WTC11 (cell line): ENCODE results near the gene SLC44A1. TPM values are rescaled to one million over a fixed set of nuclear protein-coding genes. Genes with fewer than 3 reads are reported as not detected.
A peak's percentile ranks its signal among the peaks of the same experiment; 100 is the strongest.

Experiments
- ATAC-seq: fragments of 200-7000 bp; cut with Tn5 transposase; 2 replicates; pipeline ENCODE4 v1.10.0; 2021; ENCODE audit warnings: mild to moderate bottlenecking, moderate library complexity
- CTCF ChIA-PET: fragments of 300-600 bp; sonication (Branson Sonifier 250); formaldehyde crosslinking; loops from one replicate; lab custom pipeline; 2021; ENCODE audit warnings: antibody characterized with exemption; lab: Charles Lee
- POLR2A ChIA-PET: fragments of 350-600 bp; sonication (Branson Sonifier 250); formaldehyde crosslinking; loops from one replicate; lab custom pipeline; 2021; ENCODE audit warnings: antibody characterized with exemption; lab: Charles Lee
- DNase-seq: peaks from one replicate; pipeline ENCODE4 v3.0.0; 2021; ENCODE audit warnings: low spot score
- H3K27ac Mint-ChIP-seq: 2 replicates; pipeline ENCODE4 v1.8.0; 2021; ENCODE audit warnings: mixed read lengths
- H3K27me3 Mint-ChIP-seq: 2 replicates; pipeline ENCODE4 v1.8.0; 2021; ENCODE audit warnings: low read depth, mild to moderate bottlenecking, moderate library complexity, mixed read lengths
- H3K36me3 Mint-ChIP-seq: 2 replicates; pipeline ENCODE4 v1.8.0; 2021; ENCODE audit warnings: mixed read lengths
- H3K4me1 Mint-ChIP-seq: 2 replicates; pipeline ENCODE4 v1.8.0; 2022; ENCODE audit warnings: mixed read lengths
- H3K4me3 Mint-ChIP-seq: 2 replicates; pipeline ENCODE4 v1.8.0; 2021; ENCODE audit warnings: mild to moderate bottlenecking, moderate library complexity, mixed read lengths
- H3K9me3 Mint-ChIP-seq: 2 replicates; pipeline ENCODE4 v1.8.0; 2021; ENCODE audit warnings: mixed read lengths
- ATF1 ChIP-seq: sonication (generic); formaldehyde crosslinking; IDR thresholded peaks from 2 replicates; pipeline ENCODE4 v1.8.1; 2023; ENCODE audit warnings: mild to moderate bottlenecking, moderate library complexity, missing genetic modification reagents
- CREM ChIP-seq: sonication (generic); formaldehyde crosslinking; IDR thresholded peaks from 2 replicates; pipeline ENCODE4 v1.8.1; 2022; ENCODE audit warnings: mild to moderate bottlenecking, missing genetic modification reagents, moderate library complexity
- EMX1 ChIP-seq: fragments of 250-450 bp; sonication (Bioruptor Pico); IDR thresholded peaks from 2 replicates; pipeline ENCODE4 v1.8.0; 2021; ENCODE audit warnings: mild to moderate bottlenecking
- ESRRA ChIP-seq: sonication (generic); formaldehyde crosslinking; IDR thresholded peaks from 2 replicates; pipeline ENCODE4 v1.8.1; 2022; ENCODE audit warnings: mild to moderate bottlenecking, missing genetic modification reagents, borderline replicate concordance
- FOXP1 ChIP-seq: sonication (generic); formaldehyde crosslinking; IDR thresholded peaks from 2 replicates; pipeline ENCODE4 v1.8.0; 2022; ENCODE audit warnings: missing genetic modification reagents, mild to moderate bottlenecking, moderate library complexity, borderline replicate concordance
- GTF2I ChIP-seq: fragments of 250-450 bp; sonication (Bioruptor Pico); conservative IDR thresholded peaks from 2 replicates; pipeline ENCODE4 v1.4.0; 2021; ENCODE audit warnings: mild to moderate bottlenecking
- JUN ChIP-seq: sonication (generic); formaldehyde crosslinking; IDR thresholded peaks from 2 replicates; pipeline ENCODE4 v1.8.0; 2023; ENCODE audit warnings: mild to moderate bottlenecking, missing genetic modification reagents
- NFATC4 ChIP-seq: fragments of 250-450 bp; sonication (Bioruptor Pico); IDR thresholded peaks from 2 replicates; pipeline ENCODE4 v1.9.0; 2021; ENCODE audit warnings: mild to moderate bottlenecking
- NFE2L1 ChIP-seq: sonication (generic); formaldehyde crosslinking; IDR thresholded peaks from 2 replicates; pipeline ENCODE4 v1.8.1; 2023; ENCODE audit warnings: missing genetic modification reagents
- NR1H2 ChIP-seq: sonication (generic); formaldehyde crosslinking; IDR thresholded peaks from 2 replicates; pipeline ENCODE4 v1.9.0; 2021; ENCODE audit warnings: mild to moderate bottlenecking, moderate library complexity, missing genetic modification reagents
- PRRX2 ChIP-seq: fragments of 250-450 bp; sonication (Bioruptor Pico); IDR thresholded peaks from 2 replicates; pipeline ENCODE4 v1.8.0; 2021; ENCODE audit warnings: mild to moderate bottlenecking
- SMAD3 ChIP-seq: sonication (generic); formaldehyde crosslinking; IDR thresholded peaks from 2 replicates; pipeline ENCODE4 v1.8.0; 2022; ENCODE audit warnings: missing genetic modification reagents, mild to moderate bottlenecking, borderline replicate concordance
- SOX15 ChIP-seq: fragments of 250-450 bp; sonication (Bioruptor Pico); IDR thresholded peaks from 2 replicates; pipeline ENCODE4 v1.9.0; 2021; ENCODE audit warnings: mild to moderate bottlenecking
- TCF7 ChIP-seq: sonication (generic); formaldehyde crosslinking; IDR thresholded peaks from 2 replicates; pipeline ENCODE4 v1.8.0; 2022; ENCODE audit warnings: mild to moderate bottlenecking, low read depth, missing genetic modification reagents, moderate library complexity
- TP53 ChIP-seq: sonication (generic); formaldehyde crosslinking; IDR thresholded peaks from 2 replicates; pipeline ENCODE4 v1.8.1; 2023; ENCODE audit warnings: mild to moderate bottlenecking, missing genetic modification reagents
- ZNF121 ChIP-seq: sonication (generic); formaldehyde crosslinking; IDR thresholded peaks from 2 replicates; pipeline ENCODE4 v1.8.0; 2023; ENCODE audit warnings: missing genetic modification reagents
- ZNF232 ChIP-seq: sonication (generic); formaldehyde crosslinking; IDR thresholded peaks from 2 replicates; pipeline ENCODE4 v1.8.0; 2022; ENCODE audit warnings: mild to moderate bottlenecking, missing genetic modification reagents
- ZNF263 ChIP-seq: sonication (generic); formaldehyde crosslinking; IDR thresholded peaks from 2 replicates; pipeline ENCODE4 v1.8.1; 2022; ENCODE audit warnings: low read depth, mild to moderate bottlenecking, moderate library complexity, missing genetic modification reagents
- total RNA-seq: library from RNA; stranded (reverse); gene quantifications from 3 replicates; pipeline ENCODE4 v1.2.3, GENCODE V29; 2021
- TF ChIP-seq, protein P1 (sequence below): sonication (generic); formaldehyde crosslinking; IDR thresholded peaks from 2 replicates; pipeline ENCODE4 v1.8.0; 2023; ENCODE audit warnings: missing genetic modification reagents
- TF ChIP-seq, protein P2 (sequence below): fragments of 250-450 bp; sonication (Bioruptor Pico); conservative IDR thresholded peaks from 2 replicates; pipeline ENCODE4 v1.9.0; 2021; ENCODE audit warnings: mild to moderate bottlenecking
- TF ChIP-seq, protein P3 (sequence below): sonication (generic); formaldehyde crosslinking; IDR thresholded peaks from 2 replicates; pipeline ENCODE4 v1.8.1; 2022; ENCODE audit warnings: low read depth, missing genetic modification reagents, borderline replicate concordance
- TF ChIP-seq, protein P4 (sequence below): sonication (generic); formaldehyde crosslinking; IDR thresholded peaks from 2 replicates; pipeline ENCODE4 v1.8.0; 2023; ENCODE audit warnings: missing genetic modification reagents, mild to moderate bottlenecking, borderline replicate concordance
- TF ChIP-seq, protein P5 (sequence below): sonication (generic); formaldehyde crosslinking; IDR thresholded peaks from 2 replicates; pipeline ENCODE4 v1.8.1; 2022; ENCODE audit warnings: missing genetic modification reagents, borderline replicate concordance
- TF ChIP-seq, protein P6 (sequence below): sonication (generic); formaldehyde crosslinking; IDR thresholded peaks from 2 replicates; pipeline ENCODE4 v1.8.1; 2023; ENCODE audit warnings: mild to moderate bottlenecking, missing genetic modification reagents, borderline replicate concordance

Gene SLC44A1
- total RNA-seq, 1 experiment from 2014 or later = 48.9 TPM

DNA sequence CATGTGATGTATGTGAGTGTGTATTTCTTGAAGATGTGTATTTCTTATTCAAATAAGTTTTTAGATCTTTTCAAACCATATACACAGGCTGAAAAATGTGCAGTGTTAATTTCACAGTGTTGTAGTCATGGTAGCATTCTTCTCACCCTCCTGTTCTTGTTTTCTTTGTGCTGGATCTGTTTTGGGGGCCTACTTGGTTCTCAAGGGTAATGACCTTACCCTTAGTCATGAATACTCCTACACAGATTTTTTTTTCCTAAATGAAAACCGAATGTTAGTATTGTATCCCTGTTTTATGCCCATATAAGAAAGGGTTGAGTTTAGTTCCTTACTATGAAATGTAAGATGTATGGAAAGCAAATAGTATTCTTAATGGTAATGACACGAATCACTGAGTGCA lies 88.0 kb downstream of the SLC44A1 start:
- ChIA-PET POLR2A (interaction anchor here (0.7 kb wide), 1 partner anchor 735 kb away, joined by 5 read pairs; no protein-coding TSS in a partner anchor), CTCF (no interaction called here)
- no peak for DNase-seq
- Mint-ChIP-seq H3K4me1 (peaks cover 14% of the 10 kb centered on the region), H3K9me3 (no peaks in the 10 kb centered on the region), H3K27me3 (no peaks in the 10 kb centered on the region), H3K36me3 (peaks cover 14% of the 10 kb centered on the region), H3K27ac (peak overlapping the region; percentile 21; the same call in 1 of the 2 replicates), H3K4me3 (no peak overlapping the region)
- TF ChIP-seq TP53 (CRISPR knock-in tag) (no peak), ZNF232 (CRISPR knock-in tag) (no peak), EMX1 (no peak), PRRX2 (CRISPR knock-in tag) (no peak), ESRRA (CRISPR knock-in tag) (no peak), NFE2L1 (no peak), CREM (no peak), SOX15 (no peak), SMAD3 (CRISPR knock-in tag) (no peak), NFATC4 (CRISPR knock-in tag) (no peak), ZNF263 (CRISPR knock-in tag) (no peak), ZNF121 (CRISPR knock-in tag) (no peak), JUN (CRISPR knock-in tag) (no peak)
- TF ChIP-seq, protein P1, sequence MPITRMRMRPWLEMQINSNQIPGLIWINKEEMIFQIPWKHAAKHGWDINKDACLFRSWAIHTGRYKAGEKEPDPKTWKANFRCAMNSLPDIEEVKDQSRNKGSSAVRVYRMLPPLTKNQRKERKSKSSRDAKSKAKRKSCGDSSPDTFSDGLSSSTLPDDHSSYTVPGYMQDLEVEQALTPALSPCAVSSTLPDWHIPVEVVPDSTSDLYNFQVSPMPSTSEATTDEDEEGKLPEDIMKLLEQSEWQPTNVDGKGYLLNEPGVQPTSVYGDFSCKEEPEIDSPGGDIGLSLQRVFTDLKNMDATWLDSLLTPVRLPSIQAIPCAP (CRISPR knock-in tag) = no peak
- TF ChIP-seq, protein P2, sequence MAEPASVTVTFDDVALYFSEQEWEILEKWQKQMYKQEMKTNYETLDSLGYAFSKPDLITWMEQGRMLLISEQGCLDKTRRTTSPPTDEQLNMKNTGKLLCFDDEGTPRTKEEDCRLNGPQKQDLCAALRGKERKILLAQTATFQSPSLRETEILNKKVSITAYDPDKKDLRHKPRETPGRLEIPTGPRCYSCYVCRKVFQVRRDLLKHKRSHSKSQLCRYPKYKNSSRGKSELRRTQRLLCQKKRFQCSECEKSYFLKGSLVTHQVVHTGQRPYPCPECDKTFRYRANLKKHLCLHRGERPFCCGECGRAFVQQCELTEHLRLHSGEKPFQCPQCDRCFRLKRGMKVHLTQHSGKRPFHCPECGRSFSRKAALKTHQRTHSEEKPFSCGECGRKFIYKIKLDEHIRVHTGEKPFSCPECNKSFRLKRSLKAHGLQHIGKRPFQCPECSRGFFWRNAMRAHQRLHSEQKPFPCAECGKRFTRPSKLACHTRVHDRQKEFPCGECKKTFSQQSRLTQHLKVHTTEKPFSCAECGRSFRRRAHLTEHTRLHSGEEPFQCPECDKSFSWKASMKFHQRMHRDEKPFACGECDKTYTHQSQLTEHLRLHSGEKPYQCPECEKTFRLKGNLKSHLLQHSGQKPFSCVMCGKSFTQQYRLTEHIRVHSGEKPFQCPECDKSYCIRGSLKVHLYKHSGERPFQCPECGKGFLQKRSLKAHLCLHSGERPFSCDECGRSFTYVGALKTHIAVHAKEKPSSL (CRISPR knock-in tag) = no peak
- TF ChIP-seq, protein P3, sequence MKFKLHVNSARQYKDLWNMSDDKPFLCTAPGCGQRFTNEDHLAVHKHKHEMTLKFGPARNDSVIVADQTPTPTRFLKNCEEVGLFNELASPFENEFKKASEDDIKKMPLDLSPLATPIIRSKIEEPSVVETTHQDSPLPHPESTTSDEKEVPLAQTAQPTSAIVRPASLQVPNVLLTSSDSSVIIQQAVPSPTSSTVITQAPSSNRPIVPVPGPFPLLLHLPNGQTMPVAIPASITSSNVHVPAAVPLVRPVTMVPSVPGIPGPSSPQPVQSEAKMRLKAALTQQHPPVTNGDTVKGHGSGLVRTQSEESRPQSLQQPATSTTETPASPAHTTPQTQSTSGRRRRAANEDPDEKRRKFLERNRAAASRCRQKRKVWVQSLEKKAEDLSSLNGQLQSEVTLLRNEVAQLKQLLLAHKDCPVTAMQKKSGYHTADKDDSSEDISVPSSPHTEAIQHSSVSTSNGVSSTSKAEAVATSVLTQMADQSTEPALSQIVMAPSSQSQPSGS (CRISPR knock-in tag) = no peak
- TF ChIP-seq, protein P4, sequence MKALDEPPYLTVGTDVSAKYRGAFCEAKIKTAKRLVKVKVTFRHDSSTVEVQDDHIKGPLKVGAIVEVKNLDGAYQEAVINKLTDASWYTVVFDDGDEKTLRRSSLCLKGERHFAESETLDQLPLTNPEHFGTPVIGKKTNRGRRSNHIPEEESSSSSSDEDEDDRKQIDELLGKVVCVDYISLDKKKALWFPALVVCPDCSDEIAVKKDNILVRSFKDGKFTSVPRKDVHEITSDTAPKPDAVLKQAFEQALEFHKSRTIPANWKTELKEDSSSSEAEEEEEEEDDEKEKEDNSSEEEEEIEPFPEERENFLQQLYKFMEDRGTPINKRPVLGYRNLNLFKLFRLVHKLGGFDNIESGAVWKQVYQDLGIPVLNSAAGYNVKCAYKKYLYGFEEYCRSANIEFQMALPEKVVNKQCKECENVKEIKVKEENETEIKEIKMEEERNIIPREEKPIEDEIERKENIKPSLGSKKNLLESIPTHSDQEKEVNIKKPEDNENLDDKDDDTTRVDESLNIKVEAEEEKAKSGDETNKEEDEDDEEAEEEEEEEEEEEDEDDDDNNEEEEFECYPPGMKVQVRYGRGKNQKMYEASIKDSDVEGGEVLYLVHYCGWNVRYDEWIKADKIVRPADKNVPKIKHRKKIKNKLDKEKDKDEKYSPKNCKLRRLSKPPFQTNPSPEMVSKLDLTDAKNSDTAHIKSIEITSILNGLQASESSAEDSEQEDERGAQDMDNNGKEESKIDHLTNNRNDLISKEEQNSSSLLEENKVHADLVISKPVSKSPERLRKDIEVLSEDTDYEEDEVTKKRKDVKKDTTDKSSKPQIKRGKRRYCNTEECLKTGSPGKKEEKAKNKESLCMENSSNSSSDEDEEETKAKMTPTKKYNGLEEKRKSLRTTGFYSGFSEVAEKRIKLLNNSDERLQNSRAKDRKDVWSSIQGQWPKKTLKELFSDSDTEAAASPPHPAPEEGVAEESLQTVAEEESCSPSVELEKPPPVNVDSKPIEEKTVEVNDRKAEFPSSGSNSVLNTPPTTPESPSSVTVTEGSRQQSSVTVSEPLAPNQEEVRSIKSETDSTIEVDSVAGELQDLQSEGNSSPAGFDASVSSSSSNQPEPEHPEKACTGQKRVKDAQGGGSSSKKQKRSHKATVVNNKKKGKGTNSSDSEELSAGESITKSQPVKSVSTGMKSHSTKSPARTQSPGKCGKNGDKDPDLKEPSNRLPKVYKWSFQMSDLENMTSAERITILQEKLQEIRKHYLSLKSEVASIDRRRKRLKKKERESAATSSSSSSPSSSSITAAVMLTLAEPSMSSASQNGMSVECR (CRISPR knock-in tag) = no peak
- no peak for ATAC-seq

DNA sequence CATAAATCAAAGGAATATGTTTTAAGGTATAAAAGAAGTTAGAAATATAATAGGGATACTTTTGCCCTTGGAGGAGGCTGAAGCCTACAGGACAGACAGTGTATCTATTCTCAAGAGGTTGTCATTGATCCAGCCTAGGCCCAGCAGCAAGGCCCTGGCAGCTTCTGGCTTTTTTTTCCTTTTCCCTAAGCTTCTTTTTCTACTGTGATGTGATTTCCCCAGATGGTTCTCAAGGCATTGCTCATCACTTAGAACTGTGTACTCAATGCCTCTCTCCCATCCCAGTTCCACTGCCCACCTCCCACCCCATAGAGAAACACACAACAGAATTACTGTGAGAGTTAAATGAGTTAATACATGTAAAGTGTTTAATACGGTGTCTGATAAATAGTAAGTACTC lies 88.6 kb downstream of the SLC44A1 start:
- Mint-ChIP-seq H3K36me3 (peaks cover 15% of the 10 kb centered on the region), H3K27me3 (no peaks in the 10 kb centered on the region), H3K27ac (no peak overlapping the region), H3K9me3 (no peaks in the 10 kb centered on the region), H3K4me1 (peaks cover 13% of the 10 kb centered on the region), H3K4me3 (no peak overlapping the region)
- ATAC-seq (no peak), DNase-seq (no peak)
- ChIA-PET POLR2A (no interaction called here), CTCF (no interaction called here)
- TF ChIP-seq NR1H2 (CRISPR knock-in tag) (no peak), TCF7 (CRISPR knock-in tag) (no peak), ATF1 (no peak), PRRX2 (CRISPR knock-in tag) (no peak), GTF2I (CRISPR knock-in tag) (no peak), FOXP1 (CRISPR knock-in tag) (no peak)
- TF ChIP-seq, protein P5, sequence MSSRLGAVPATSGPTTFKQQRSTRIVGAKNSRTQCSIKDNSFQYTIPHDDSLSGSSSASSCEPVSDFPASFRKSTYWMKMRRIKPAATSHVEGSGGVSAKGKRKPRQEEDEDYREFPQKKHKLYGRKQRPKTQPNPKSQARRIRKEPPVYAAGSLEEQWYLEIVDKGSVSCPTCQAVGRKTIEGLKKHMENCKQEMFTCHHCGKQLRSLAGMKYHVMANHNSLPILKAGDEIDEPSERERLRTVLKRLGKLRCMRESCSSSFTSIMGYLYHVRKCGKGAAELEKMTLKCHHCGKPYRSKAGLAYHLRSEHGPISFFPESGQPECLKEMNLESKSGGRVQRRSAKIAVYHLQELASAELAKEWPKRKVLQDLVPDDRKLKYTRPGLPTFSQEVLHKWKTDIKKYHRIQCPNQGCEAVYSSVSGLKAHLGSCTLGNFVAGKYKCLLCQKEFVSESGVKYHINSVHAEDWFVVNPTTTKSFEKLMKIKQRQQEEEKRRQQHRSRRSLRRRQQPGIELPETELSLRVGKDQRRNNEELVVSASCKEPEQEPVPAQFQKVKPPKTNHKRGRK (CRISPR knock-in tag) = no peak
- TF ChIP-seq, protein P6, sequence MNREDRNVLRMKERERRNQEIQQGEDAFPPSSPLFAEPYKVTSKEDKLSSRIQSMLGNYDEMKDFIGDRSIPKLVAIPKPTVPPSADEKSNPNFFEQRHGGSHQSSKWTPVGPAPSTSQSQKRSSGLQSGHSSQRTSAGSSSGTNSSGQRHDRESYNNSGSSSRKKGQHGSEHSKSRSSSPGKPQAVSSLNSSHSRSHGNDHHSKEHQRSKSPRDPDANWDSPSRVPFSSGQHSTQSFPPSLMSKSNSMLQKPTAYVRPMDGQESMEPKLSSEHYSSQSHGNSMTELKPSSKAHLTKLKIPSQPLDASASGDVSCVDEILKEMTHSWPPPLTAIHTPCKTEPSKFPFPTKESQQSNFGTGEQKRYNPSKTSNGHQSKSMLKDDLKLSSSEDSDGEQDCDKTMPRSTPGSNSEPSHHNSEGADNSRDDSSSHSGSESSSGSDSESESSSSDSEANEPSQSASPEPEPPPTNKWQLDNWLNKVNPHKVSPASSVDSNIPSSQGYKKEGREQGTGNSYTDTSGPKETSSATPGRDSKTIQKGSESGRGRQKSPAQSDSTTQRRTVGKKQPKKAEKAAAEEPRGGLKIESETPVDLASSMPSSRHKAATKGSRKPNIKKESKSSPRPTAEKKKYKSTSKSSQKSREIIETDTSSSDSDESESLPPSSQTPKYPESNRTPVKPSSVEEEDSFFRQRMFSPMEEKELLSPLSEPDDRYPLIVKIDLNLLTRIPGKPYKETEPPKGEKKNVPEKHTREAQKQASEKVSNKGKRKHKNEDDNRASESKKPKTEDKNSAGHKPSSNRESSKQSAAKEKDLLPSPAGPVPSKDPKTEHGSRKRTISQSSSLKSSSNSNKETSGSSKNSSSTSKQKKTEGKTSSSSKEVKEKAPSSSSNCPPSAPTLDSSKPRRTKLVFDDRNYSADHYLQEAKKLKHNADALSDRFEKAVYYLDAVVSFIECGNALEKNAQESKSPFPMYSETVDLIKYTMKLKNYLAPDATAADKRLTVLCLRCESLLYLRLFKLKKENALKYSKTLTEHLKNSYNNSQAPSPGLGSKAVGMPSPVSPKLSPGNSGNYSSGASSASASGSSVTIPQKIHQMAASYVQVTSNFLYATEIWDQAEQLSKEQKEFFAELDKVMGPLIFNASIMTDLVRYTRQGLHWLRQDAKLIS (CRISPR knock-in tag) = no peak
